Measurements from ENCODE around the gene TMEM107.

The TMEM107 gene

GRCh38 chr17:8144401-8145231 lies 31.6 kb downstream of the TMEM107 start:
- Histone ChIP-seq H2AFZ (ENCODE audit: low read depth, low read length) (no peak overlapping the region), H3K9ac (ENCODE audit: low read length) (no peak overlapping the region), H3K79me2 (ENCODE audit: low read length) (no peaks in the 10 kb centered on the region), H3K4me2 (ENCODE audit: low read length) (no peak overlapping the region), H3K27ac (ENCODE audit: low read length) (no peak overlapping the region), H3K27me3 (ENCODE audit: low read depth, low read length) (no peaks in the 10 kb centered on the region), H3K4me3 (ENCODE audit: low read length) (no peak overlapping the region), H3K4me1 (ENCODE audit: low read length) (no peaks in the 10 kb centered on the region), H3K36me3 (replicated peaks; ENCODE audit: low read depth, low read length) (no peaks in the 10 kb centered on the region), H4K20me1 (ENCODE audit: insufficient read depth, low read length) (no peaks in the 10 kb centered on the region), H3K9me3 (ENCODE audit: insufficient read depth, low read length) (no peaks in the 10 kb centered on the region)
- TF ChIP-seq EZH2phosphoT487 (IDR thresholded peaks at IDR 0.05; ENCODE audit: low read depth): no peak
- no peak for TF ChIP-seq CTCF (IDR thresholded peaks at IDR 0.05; ENCODE audit: low read depth, low read length)

GRCh38 chr17:8143581-8144400 lies 32.4 kb downstream of the TMEM107 start:
- no peaks in the 10 kb centered on the region for H4K20me1 ChIP-seq (ENCODE audit: insufficient read depth, low read length)
- H3K4me1 ChIP-seq (ENCODE audit: low read length): no peaks in the 10 kb centered on the region
- no peak overlapping the region for H2AFZ ChIP-seq (ENCODE audit: low read depth, low read length)
- no peak overlapping the region for H3K27ac ChIP-seq (ENCODE audit: low read length)
- no peaks in the 10 kb centered on the region for H3K36me3 ChIP-seq (replicated peaks; ENCODE audit: low read depth, low read length)
- no peaks in the 10 kb centered on the region for H3K9me3 ChIP-seq (ENCODE audit: insufficient read depth, low read length)
- no peak overlapping the region for H3K4me2 ChIP-seq (ENCODE audit: low read length)
- no peak overlapping the region for H3K9ac ChIP-seq (ENCODE audit: low read length)
- H3K27me3 ChIP-seq (ENCODE audit: low read depth, low read length): no peaks in the 10 kb centered on the region
- H3K79me2 ChIP-seq (ENCODE audit: low read length): no peaks in the 10 kb centered on the region
- TF ChIP-seq CTCF (IDR thresholded peaks at IDR 0.05; ENCODE audit: low read depth, low read length) (no peak), EZH2phosphoT487 (IDR thresholded peaks at IDR 0.05; ENCODE audit: low read depth) (no peak)
- no peak overlapping the region for H3K4me3 ChIP-seq (ENCODE audit: low read length)

GRCh38 chr17:8142887-8143580 lies 33.1 kb downstream of the TMEM107 start:
- Histone ChIP-seq H4K20me1 (ENCODE audit: insufficient read depth, low read length) (no peaks in the 10 kb centered on the region), H3K27ac (ENCODE audit: low read length) (no peak overlapping the region), H3K27me3 (ENCODE audit: low read depth, low read length) (no peaks in the 10 kb centered on the region), H3K79me2 (ENCODE audit: low read length) (no peaks in the 10 kb centered on the region), H3K9ac (ENCODE audit: low read length) (no peak overlapping the region), H3K4me1 (ENCODE audit: low read length) (no peaks in the 10 kb centered on the region), H3K9me3 (ENCODE audit: insufficient read depth, low read length) (no peaks in the 10 kb centered on the region), H3K4me3 (ENCODE audit: low read length) (no peak overlapping the region), H3K4me2 (ENCODE audit: low read length) (no peak overlapping the region), H3K36me3 (replicated peaks; ENCODE audit: low read depth, low read length) (no peaks in the 10 kb centered on the region), H2AFZ (ENCODE audit: low read depth, low read length) (no peak overlapping the region)
- TF ChIP-seq CTCF (IDR thresholded peaks at IDR 0.05; ENCODE audit: low read depth, low read length) (no peak), EZH2phosphoT487 (IDR thresholded peaks at IDR 0.05; ENCODE audit: low read depth) (no peak)
